NCI-H526 (cell line): ENCODE results near the gene SNX2.
A peak's percentile ranks its signal among the peaks of the same experiment; 100 is the strongest.
"Not testable (repeated sequence)": the region's sequence is repeated elsewhere in the genome, so short reads cannot be mapped to it uniquely, and the experiment has no call there.

Experiments
- DNase-seq, 2 experiments: peaks; one replicate each; lab custom pipeline; 2025; lab: John Stamatoyannopoulos, UW

Gene SNX2, protein sequence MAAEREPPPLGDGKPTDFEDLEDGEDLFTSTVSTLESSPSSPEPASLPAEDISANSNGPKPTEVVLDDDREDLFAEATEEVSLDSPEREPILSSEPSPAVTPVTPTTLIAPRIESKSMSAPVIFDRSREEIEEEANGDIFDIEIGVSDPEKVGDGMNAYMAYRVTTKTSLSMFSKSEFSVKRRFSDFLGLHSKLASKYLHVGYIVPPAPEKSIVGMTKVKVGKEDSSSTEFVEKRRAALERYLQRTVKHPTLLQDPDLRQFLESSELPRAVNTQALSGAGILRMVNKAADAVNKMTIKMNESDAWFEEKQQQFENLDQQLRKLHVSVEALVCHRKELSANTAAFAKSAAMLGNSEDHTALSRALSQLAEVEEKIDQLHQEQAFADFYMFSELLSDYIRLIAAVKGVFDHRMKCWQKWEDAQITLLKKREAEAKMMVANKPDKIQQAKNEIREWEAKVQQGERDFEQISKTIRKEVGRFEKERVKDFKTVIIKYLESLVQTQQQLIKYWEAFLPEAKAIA

GRCh38 chr5:122774861-122775549 is at the start of gene SNX2:
Gene SNX2, plus strand, starts transcription at chr5:122775080. Its CDS starts 24 bp downstream, at chr5:122775104.
- DNase-seq, result peak; percentile 27 to 89

- no peak for DNase-seq
Measured at GRCh38 chr5:122727112-122727541, 47.8 kb upstream of the SNX2 start.

DNA sequence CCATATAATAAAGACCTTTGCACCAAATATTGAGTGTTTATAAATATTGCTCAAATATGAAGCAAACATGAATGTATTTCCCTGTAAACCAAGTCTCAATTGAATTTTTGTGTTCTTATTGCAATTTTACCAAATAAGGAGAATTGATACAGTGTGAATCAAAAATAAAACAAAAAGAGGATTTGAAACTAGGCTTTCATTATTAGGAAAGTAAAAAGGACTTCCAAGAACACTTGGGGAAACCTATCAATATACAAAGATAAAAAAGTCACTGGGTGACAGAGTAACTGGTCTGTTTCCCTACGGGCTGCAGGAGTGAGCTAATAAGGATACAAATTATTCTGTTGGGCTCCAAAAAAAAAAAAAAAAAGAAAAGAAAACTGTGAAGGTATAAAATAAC is 44.8 kb upstream of the SNX2 start:
- DNase-seq, result no peak

DNA sequence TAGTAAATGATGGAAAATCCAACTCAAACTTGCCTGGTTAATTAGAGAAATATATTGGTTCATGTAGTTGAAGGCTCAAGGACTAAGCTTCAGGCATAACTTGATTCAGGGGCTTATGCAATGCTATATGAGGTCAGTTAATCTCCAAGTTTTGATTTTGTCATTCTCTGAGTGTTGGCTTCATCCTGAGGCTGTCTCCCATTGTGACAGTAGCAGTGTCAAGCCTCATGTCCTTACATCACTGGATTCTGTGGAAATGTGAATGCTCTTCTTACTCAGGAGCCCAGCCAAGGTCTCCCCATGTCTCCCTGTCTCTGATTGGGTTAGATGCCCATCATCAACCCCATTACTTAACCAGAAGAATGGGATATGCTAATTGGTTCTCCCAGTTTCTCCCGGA is 44.4 kb upstream of the SNX2 start:
- no peak for DNase-seq

DNA sequence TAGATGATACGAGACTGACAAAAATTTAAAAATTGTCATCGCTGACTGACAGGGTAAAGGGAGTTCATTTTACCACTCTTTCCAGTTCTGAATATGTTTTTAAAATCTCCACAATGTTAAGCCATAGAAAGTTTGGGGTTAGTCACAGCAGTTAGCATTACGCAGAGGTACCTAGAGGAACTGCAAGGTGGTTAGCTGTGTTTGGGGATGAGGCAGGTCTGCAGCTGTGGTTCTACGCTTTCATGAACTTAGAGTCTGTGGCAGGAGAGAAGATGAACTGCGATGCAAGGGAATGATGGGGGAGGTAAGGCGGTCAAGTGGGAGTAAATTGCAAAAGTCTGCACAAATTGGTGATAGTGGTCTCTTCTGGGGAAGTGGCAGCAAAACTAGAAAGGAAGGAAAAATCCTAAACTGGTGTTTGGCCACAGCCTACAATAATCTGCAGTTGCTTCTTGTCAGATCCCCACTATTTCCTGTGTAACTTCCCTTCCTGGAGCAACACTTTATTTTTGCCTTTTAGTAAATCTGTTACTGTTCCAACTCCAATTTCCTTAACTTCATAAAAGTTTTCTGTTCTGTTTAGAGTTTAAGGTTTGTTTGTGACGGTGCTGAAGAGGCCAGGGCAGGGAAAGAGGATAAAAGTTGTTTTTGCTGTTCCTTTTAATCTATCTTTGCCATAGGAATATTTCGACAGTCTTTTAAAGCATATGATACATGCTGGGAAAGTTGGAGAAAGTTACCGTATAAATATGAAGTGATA is 38.6 kb upstream of the SNX2 start:
- DNase-seq, result no peak

DNA sequence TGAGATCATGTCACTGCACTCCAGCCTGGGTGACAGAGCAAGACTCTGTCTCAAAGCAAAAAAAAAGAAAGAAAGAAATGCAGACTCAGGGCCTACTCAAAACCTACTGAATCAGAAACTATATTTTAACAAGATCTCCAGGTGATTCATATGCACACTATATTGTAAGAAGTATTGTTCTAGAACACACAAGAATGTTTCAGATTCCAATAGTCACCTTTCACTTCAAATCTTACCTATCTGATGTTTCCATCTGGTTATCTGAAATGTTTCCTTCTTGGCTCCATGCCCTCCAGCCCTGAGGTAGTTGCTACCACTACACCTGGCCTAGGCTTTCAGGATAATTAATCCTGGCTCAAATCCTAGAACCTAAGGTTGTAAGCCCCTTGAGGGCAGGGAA is 36.8 kb upstream of the SNX2 start:
- no peak for DNase-seq

GRCh38 chr5:122741681-122742080 is 33.2 kb upstream of the SNX2 start:
- no peak for DNase-seq

DNA sequence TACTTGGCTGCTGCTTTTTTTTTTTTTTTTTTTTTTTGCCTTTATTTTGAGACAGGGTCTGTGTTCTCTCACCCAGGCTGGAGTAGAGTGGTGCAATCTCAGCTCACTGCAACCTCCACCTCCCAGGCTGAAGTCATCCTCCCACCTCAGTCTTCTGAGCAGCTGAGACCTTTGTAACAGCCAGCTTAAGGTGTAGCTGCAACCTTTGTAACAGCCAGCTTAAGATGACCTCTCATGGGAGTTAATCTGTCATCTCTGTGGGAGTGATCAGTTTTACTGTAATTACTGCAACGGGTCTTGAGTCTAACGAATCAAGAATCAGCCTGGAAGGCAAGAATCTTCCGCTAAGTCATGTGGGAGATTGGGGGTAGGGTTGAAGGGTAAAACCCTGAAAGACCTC is 31.6 kb upstream of the SNX2 start:
- no peak for DNase-seq

GRCh38 chr5:122745597-122745996 is 29.3 kb upstream of the SNX2 start:
- DNase-seq, result no peak

- DNase-seq, result no peak
Measured at GRCh38 chr5:122749886-122750285, 25.0 kb upstream of the SNX2 start.

- DNase-seq, result no peak
Measured at GRCh38 chr5:122751293-122751782, 23.5 kb upstream of the SNX2 start.

GRCh38 chr5:122753500-122753899 is 21.4 kb upstream of the SNX2 start:
- no peak for DNase-seq

GRCh38 chr5:122755783-122756182 is 19.1 kb upstream of the SNX2 start:
- no peak for DNase-seq

DNA sequence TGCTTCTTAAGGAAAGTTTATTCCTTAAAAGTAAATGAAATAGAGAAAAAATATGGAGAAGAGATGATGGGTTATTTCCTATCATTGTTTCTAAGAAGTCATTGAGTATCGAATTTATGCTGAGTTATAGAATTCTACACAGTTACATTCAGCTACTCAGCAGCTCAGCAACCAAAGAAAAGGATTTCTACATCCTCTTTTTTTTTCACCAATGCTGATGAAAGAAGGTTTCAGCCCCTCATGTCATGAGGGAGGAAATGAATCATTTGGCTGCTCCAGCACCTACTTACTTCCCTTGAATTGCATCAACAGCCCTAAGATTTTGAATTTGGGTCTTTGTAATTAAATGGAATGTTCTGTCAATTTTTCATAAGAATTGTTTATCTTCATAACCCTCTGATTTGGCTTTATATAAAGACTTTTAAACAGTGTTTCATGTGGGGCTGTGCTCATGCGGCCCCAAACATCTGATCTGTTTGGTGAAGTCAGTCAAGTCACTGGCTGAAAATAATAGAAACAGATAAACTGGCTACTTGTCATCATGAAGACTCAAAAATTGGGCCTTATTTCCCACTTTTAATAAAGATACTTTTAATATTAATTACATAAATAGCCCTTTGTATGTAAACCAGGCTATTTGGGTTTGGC is 18.5 kb upstream of the SNX2 start:
- no peak for DNase-seq

DNA sequence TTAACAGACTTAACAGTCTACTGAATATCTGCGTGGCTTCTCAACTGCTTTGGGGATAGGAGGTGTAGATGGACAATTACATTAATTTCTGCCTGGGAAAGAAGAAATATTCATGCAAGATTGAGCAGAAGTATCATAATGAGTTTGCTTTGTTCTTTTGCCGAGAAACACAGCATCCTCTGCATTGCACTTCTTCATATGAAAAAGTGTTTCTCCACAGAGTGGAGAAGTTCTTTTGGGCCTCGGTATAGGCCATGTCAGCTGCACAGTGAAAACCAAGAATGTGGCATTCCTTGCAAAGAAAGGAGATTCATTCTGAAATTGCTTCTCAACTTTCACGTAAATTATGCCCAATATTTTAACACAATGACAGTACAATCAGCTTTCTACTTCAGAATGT is 17.6 kb upstream of the SNX2 start:
- DNase-seq, result no peak

GRCh38 chr5:122759241-122760070 is 15.4 kb upstream of the SNX2 start:
- DNase-seq, result peak in 1 of 2 experiments; percentile 19

GRCh38 chr5:122760236-122760635 is 14.6 kb upstream of the SNX2 start:
- DNase-seq, result no peak

- no peak for DNase-seq
Measured at GRCh38 chr5:122761115-122761514, 13.8 kb upstream of the SNX2 start.

- DNase-seq, result not testable (repeated sequence)
Measured at GRCh38 chr5:122761896-122762295, 13.0 kb upstream of the SNX2 start.

DNA sequence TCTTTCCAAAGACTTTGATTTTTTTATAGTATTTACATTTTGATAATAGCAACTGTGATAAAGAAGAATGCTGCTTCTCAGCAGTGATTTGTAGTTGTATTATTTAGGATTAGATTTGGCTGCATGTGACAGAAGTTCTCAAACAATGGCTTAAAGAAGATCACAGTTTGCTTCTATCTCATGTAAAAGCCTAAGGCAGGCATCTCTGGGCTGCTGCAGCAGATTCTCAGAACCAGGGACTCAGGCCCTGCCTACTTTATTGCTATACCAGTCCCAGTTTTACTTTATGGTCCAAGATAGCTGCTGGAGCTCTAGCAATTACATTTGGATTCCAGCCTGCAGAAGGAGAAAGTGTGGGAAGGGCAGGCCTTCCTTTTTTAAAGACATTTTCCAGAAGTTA is 8.8 kb upstream of the SNX2 start:
- no peak for DNase-seq

DNA sequence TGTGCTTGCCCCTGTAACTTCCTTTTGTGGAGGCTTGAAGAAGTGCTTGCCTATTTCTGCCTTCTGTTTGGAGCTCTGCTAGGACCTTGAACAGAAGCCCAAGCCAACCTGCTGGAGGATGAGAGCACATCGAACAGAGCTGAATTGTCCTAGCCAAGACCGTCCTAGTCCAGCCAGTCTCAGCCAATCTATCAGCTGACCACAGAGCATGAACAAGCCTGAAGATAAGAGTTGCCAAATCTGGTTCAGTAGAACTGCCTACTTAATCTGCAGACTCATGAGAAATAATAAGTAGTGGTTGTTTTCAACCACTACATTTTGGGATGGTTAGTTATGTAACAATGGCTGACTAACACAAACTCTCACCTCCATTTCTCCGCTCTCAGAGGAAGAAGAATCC is 4.4 kb upstream of the SNX2 start:
- DNase-seq, result no peak
